ENCODE measurements around the gene AUTS2.
A peak's percentile ranks its signal among the peaks of the same experiment; 100 is the strongest.

The AUTS2 gene

DNA sequence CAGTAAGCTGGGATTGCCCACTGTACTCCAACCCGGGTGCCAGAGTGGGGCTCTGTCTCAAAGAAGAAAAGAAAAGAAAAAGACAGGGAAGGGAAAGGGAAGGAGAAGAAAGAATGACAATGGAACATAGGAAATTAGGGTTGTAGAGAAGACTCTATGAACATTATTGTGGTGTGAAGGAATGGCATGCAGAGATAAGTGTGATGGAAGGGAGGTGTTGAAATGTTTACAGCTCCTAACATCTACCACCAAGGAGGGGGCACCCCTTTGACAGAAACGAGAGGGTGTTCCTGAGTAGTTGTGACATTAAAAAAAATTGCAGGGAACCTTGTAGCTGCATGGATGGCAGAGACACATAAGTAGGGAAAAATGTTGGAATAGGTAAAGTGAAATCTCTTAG, 27.5 kb downstream of the AUTS2 start:
- DNase-seq: no peak

GRCh38 chr7:69630292-69630691, 32.0 kb downstream of the AUTS2 start:
- DNase-seq: no peak

DNA sequence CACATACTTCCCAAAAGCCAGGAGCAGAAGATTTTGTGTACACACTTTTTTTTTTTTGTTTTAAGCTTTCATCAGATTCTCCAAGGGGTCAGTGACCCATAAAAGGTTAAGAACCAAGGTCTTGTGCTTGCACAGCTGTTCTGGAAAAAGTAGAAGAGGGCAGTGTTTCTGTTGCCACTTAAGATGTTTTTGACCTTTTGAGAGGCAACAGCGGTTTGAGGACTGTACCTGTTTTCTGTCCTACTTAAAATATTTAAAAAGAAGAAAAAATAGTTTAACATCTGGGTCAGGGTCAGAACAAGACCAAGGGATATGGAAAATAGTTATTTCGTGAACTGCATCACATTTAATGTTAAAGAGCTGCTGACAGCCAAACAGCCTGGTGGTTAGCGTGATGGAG, 32.9 kb downstream of the AUTS2 start:
- no peak for DNase-seq

GRCh38 chr7:69632280-69632679, 34.0 kb downstream of the AUTS2 start:
- no peak for DNase-seq

GRCh38 chr7:69633122-69633831, 35.0 kb downstream of the AUTS2 start:
- no peak for DNase-seq

DNA sequence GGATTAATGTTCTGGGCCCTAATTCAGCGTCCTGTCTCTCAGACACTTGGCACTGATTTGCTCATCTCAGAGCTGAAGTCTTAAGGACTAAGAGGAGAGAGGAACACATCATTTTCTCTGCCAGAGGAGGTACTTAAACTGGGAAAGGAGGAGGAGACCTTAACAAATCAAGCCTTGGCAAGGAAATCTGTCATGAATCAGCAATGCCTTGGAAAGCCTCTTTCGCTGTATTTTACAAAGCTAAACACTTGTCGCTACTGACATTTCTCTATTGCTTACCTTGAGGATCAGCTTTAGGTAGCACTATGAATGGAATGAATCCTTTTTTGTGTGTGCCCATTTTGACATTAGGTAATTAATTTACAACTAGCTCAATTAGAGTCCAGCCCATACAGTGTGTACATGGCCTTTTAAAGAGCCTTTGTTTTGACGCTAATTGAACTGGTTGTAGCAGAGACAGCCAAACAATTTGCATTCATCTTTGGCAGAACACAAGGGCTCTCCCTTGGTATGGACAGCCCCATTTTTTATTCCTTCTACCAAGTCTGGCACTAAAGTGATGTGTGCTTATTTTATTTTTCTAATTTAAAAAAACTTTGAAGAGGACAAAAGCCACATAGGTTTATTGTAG, 37.4 kb downstream of the AUTS2 start:
- no peak for DNase-seq

DNA sequence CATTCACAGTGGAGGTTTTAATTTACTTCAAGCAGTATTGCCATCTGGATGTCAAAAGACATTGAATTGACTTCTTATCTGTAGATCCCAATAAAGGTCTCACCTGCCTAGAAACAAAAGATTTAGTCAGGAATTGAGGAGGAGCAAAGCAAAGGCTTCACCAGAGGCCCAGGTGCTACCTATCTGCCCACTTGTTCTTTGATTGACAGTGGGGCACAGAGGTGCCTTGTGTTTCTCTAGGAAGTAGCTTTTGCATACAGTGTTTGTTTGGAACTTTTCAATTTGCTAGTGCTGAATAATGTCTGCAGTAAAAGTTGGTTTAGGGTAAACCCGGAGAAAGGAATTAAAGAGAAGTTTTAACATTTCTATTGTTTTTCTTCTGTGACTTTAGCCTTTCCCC, 40.4 kb downstream of the AUTS2 start:
- DNase-seq: no peak

GRCh38 chr7:69640216-69640615, 41.9 kb downstream of the AUTS2 start:
- no peak for DNase-seq

DNA sequence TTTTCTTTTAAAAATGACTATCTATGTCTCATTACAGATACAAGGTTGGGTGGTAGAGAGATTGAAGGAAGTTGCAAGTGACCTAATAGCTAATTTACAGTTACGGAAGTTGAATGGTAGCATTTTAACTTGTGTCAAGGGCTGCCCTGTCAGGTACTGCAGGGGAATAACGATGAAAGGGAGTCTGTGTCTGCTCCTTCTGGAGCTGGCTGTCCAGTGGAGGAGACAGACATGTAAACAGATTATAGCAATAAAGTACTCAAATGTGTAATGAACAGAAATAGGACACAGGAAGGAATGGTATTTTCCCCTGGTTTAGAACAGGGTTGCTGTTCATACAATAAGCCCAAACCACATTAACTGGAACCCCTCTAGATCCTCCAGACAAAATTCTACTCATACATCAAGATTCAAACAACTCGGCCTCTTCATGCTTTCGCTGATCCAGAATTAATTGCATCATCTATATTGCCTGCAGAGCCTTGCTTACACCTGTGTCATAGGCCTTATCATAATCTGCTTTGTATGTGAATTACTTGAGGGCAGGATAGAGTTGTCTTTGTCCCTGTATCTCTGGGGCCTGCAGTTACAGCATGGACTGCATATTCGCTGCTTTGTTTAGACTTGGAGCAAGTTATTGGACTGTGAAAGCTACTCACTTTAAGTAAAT, 42.8 kb downstream of the AUTS2 start:
- DNase-seq: no peak

DNA sequence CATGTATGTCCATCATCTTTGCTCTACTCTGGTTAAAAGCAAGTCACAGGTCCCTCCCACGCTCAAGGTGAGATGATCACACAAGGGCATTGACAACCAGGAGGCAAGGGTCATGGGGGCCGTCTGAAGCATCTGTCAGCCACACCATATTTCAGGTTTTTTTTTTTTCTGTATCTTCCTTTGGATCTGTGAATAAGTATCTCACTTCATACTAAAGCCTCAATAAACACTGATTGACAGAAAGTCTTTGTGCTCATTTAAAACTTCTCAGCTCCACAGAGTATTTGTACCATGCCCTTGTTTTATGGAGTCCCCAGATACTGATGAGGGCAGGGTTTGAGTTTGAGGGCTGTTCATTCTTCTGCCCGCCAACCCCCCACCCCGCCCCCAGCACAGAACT, 45.0 kb downstream of the AUTS2 start:
- DNase-seq: no peak

GRCh38 chr7:69643708-69644445, 45.6 kb downstream of the AUTS2 start:
- no peak for DNase-seq

DNA sequence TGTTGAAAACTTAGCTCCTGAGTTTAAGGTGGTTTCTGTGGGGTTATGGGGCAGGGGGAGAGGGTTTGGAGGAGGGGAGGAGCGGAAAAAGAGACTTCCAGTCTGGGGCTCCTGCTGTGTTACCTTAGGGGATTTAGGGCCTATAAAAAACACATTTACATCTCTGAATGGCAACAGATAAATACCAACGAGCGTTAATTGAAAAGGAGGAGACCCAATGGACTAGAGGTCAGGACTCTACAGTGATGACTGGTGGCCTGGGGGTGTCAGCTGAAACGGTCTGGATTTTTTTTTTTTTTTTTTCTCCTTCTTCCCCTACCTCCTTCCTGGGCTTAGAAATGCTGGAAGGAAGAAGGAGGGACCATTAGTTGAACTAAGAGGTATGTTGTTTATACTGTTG, 47.4 kb downstream of the AUTS2 start:
- DNase-seq: no peak

DNA sequence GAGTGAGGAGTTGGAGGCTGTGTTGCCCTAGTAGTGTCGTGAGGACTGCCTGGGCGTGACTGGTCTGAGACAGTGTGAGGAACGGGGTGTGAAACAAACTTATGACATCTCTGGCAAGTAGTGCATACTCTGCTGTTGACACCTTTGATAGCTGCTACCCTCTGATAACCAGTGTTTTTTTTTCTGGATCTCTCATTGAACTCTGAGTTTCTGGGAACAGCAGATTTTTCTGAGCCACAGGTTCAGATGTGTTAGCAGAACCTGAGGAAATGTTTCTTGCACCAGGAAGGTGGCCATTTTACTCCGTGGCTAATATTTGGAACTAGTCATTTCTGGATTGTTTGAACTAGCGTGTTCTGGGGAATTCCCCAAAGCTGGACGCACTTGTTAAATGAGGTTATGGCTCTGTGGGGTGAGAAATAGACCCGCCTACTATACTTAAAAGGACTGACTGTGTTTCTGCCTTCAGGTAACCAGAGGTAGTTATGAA, 52.9 kb downstream of the AUTS2 start:
- DNase-seq: no peak

DNA sequence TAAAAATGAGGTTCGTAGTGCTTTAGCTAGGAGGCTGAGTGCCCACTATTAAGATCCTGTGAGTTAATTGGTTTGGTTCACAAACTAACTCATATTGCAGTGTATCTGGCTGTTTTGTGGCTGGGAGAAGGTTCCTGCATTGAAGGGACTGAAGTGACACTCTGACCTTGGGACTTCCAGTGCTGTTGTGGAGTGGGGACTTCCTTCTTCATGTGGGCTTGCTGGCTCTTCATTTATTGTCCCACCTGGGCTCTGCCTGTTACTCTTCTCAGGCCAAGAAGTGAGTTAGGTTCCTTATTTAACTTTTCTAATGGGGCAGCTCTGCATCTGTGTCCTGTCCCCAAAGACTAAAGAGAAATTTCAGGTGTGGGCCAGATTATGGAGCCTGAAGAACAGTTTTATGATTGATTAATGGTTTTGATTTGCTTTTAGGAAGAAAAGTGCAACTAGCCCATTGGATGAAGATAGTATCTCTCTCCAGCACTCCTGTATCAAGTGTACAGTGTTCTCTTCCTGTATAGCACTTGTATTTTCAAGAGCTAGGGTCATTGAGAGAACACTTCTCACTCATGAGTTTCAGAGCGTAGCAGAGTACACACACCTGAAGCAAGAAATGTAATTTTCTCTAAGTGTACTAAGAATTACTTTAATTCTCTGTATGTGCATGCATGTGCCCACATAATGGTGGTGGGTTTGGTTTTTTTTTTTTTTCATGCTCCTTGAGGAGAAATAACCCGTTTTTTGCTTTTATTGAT, 54.8 kb downstream of the AUTS2 start:
- DNase-seq: peak; percentile 10

- no peak for DNase-seq
Measured at GRCh38 chr7:69653806-69654205, 55.5 kb downstream of the AUTS2 start.

GRCh38 chr7:69654381-69654780, 56.1 kb downstream of the AUTS2 start:
- DNase-seq: peak; percentile 75

DNA sequence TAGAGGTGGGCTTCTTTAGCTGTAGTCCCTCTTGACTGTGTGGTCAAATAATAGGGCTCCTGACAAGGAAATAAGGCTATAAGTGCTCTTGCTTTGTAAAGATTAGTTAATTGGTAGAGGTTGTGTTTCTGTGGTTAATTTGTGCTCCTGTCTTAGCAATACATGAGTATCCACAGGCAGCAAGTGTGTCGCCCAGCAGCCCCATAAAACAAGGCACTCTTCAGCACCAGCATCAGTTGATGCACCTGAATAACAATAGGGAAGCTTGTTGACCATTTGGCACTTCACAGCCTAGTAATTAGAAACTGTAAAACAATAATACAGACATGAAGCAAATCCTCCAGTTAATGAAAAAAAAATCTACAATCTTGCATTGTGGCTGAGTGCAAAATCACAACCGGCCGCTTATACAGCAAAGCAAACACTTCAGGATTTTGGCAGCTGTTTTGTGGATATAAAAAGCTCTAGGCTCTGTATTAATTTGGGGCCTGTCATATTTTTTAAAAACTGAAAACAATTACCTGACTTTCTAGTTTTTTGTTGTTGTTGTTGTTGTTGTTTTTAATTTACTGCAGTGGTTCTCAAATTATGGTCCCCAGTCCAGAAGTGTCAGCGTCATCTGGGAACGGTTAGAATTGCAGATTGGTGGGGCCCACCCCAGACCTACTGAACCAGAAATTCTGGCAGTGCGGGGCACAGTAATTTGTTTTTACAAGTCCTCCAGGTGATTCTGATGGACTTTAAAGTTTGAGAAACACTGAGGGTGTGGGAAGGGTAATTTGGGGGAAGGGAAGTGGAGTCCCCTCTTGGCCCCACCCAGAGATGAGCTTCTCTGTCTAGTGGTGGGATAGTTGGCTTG, 56.8 kb downstream of the AUTS2 start:
- DNase-seq: peak; percentile 63

- DNase-seq: no peak
Measured at GRCh38 chr7:69656077-69656476, 57.8 kb downstream of the AUTS2 start.

DNA sequence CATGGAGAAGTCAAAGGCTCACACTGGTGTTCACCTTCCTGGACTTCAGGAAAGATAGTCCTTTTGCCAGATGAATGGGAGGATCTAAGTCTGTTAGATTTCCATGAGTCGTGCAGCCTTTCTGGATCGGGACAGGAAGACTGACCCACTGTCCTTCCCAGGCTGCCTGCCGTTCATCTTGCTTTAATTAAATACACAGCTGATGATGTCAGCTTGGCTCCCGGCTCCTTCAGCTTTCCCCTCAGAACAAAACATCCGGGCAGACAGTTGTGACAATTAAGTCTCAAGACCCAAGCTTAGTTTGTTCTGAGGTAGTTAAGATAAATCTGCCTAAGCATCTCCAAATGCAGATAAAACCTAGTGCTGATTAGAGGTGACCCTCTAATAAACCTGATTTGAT, 58.6 kb downstream of the AUTS2 start:
- DNase-seq: no peak

- no peak for DNase-seq
Measured at GRCh38 chr7:69657331-69657730, 59.1 kb downstream of the AUTS2 start.

GRCh38 chr7:69657985-69658384, 59.7 kb downstream of the AUTS2 start:
- DNase-seq: no peak

- no peak for DNase-seq
Measured at GRCh38 chr7:69659983-69660382, 61.7 kb downstream of the AUTS2 start.
